DOHH2 (cell line): ENCODE data around the gene CXCL12.

ENCODE experiments used
- H3F3A ChIP-seq: fragments of 200-600 bp; sonication (generic), shearing (Covaris generic); 2 replicates; pipeline ENCODE4 v1.6.0; 2016; ENCODE audit warnings: antibody characterized with exemption, mild to moderate bottlenecking; ENCODE audit not compliant: control insufficient read depth, insufficient read depth
- H3K27ac ChIP-seq: fragments of 200-600 bp; sonication (generic); 2 replicates; pipeline ENCODE4 v1.5.1; 2014; ENCODE audit warnings: low read depth, mild to moderate bottlenecking, low read length, moderate library complexity
- H3K27me3 ChIP-seq: fragments of 200-600 bp; sonication (generic); 2 replicates; pipeline ENCODE4 v1.6.1; 2014; ENCODE audit warnings: mild to moderate bottlenecking, low read length, mixed read lengths; ENCODE audit not compliant: control insufficient read depth
- H3K36me3 ChIP-seq: fragments of 200-600 bp; sonication (generic); 2 replicates; pipeline ENCODE4 v1.6.1; 2014; ENCODE audit warnings: mild to moderate bottlenecking, low read length, moderate library complexity, mixed read lengths; ENCODE audit not compliant: control insufficient read depth
- H3K4me1 ChIP-seq: fragments of 200-600 bp; sonication (generic); 2 replicates; pipeline ENCODE4 v1.6.1; 2014; ENCODE audit warnings: mild to moderate bottlenecking, low read length, mixed read lengths; ENCODE audit not compliant: control insufficient read depth
- H3K4me2 ChIP-seq: fragments of 200-600 bp; sonication (generic); 2 replicates; pipeline ENCODE4 v1.6.0; 2014; ENCODE audit warnings: mild to moderate bottlenecking, low read length, moderate library complexity
- H3K4me3 ChIP-seq: fragments of 200-600 bp; sonication (generic); 2 replicates; pipeline ENCODE4 v1.5.1; 2014; ENCODE audit warnings: mild to moderate bottlenecking, low read length, mixed read lengths
- H3K79me2 ChIP-seq: fragments of 200-600 bp; sonication (generic); 2 replicates; pipeline ENCODE4 v1.6.1; 2014; ENCODE audit warnings: mild to moderate bottlenecking, low read length, mixed read lengths; ENCODE audit not compliant: control insufficient read depth
- H3K9me2 ChIP-seq: fragments of 200-600 bp; sonication (generic); replicated peaks from 2 replicates; pipeline ENCODE4 v1.6.1; 2014; ENCODE audit warnings: mild to moderate bottlenecking, low read length, mixed read lengths; ENCODE audit not compliant: control insufficient read depth
- H3K9me3 ChIP-seq: fragments of 200-600 bp; sonication (generic); 2 replicates; pipeline ENCODE4 v1.6.1; 2014; ENCODE audit warnings: antibody characterized with exemption, low read length, mixed read lengths; ENCODE audit not compliant: control insufficient read depth, insufficient read depth
- H4K20me1 ChIP-seq: fragments of 200-600 bp; sonication (generic); 2 replicates; pipeline ENCODE4 v1.6.0; 2014; ENCODE audit warnings: low read depth, mild to moderate bottlenecking, antibody characterized with exemption, low read length, moderate library complexity; ENCODE audit not compliant: control insufficient read depth, insufficient read depth
- CTCF ChIP-seq: fragments of 200-600 bp; sonication (generic); IDR thresholded peaks from one replicate; pipeline ENCODE4 v1.5.1; 2014; ENCODE audit warnings: antibody characterized with exemption, mild to moderate bottlenecking, low read depth, low read length; ENCODE audit not compliant: poor library complexity, severe bottlenecking
- EZH2phosphoT487 ChIP-seq: fragments of 200-600 bp; sonication (generic); IDR thresholded peaks from 2 replicates; pipeline ENCODE4 v1.6.1; 2017; ENCODE audit warnings: borderline replicate concordance, mild to moderate bottlenecking, antibody characterized with exemption, low read length, moderate library complexity, mixed read lengths

CXCL12 gene

GRCh38 chr10:44334621-44335184 lies 50.2 kb downstream of the CXCL12 start:
- no peak overlapping the region for H3K4me3 ChIP-seq
- no peaks in the 10 kb centered on the region for H3K9me3 ChIP-seq
- H3K4me1 ChIP-seq = no peaks in the 10 kb centered on the region
- no peaks in the 10 kb centered on the region for H3K9me2 ChIP-seq
- H3K36me3 ChIP-seq = no peaks in the 10 kb centered on the region
- H3K27ac ChIP-seq = no peak overlapping the region
- no peaks in the 10 kb centered on the region for H3K27me3 ChIP-seq
- H4K20me1 ChIP-seq = no peaks in the 10 kb centered on the region
- H3K4me2 ChIP-seq = no peak overlapping the region
- no peaks in the 10 kb centered on the region for H3K79me2 ChIP-seq
- no peaks in the 10 kb centered on the region for H3F3A ChIP-seq
- TF ChIP-seq CTCF (no peak), EZH2phosphoT487 (no peak)

- no peak overlapping the region for H3K4me2 ChIP-seq
- H3K27ac ChIP-seq = no peak overlapping the region
- H3K4me3 ChIP-seq = no peak overlapping the region
- no peaks in the 10 kb centered on the region for H3K27me3 ChIP-seq
- H3K9me2 ChIP-seq = no peaks in the 10 kb centered on the region
- no peaks in the 10 kb centered on the region for H4K20me1 ChIP-seq
- no peaks in the 10 kb centered on the region for H3K4me1 ChIP-seq
- no peaks in the 10 kb centered on the region for H3F3A ChIP-seq
- H3K36me3 ChIP-seq = no peaks in the 10 kb centered on the region
- no peaks in the 10 kb centered on the region for H3K79me2 ChIP-seq
- H3K9me3 ChIP-seq = no peaks in the 10 kb centered on the region
- TF ChIP-seq CTCF (no peak), EZH2phosphoT487 (no peak)
These were observed 50.8 kb downstream of the CXCL12 start for GRCh38 chr10:44334091-44334490.

GRCh38 chr10:44333511-44333910 lies 51.4 kb downstream of the CXCL12 start:
- Histone ChIP-seq H3K79me2 (no peaks in the 10 kb centered on the region), H3F3A (no peaks in the 10 kb centered on the region), H3K4me1 (no peaks in the 10 kb centered on the region), H3K27me3 (no peaks in the 10 kb centered on the region), H3K9me3 (no peaks in the 10 kb centered on the region), H3K27ac (no peak overlapping the region), H3K4me2 (no peak overlapping the region), H3K4me3 (no peak overlapping the region), H3K9me2 (no peaks in the 10 kb centered on the region), H4K20me1 (no peaks in the 10 kb centered on the region), H3K36me3 (no peaks in the 10 kb centered on the region)
- TF ChIP-seq EZH2phosphoT487 (no peak), CTCF (no peak)
